GM12874 (cell line): Measurements from ENCODE around the gene KCTD17.

Experiments
- TF ChIP-seq, protein P1 (sequence below): IDR thresholded peaks from 2 replicates; pipeline ENCODE4 v1.5.1; 2011; ENCODE audit warnings: low read depth, mild to moderate bottlenecking, control low read depth, low read length, moderate library complexity; ENCODE audit not compliant: insufficient read depth

Gene KCTD17

DNA sequence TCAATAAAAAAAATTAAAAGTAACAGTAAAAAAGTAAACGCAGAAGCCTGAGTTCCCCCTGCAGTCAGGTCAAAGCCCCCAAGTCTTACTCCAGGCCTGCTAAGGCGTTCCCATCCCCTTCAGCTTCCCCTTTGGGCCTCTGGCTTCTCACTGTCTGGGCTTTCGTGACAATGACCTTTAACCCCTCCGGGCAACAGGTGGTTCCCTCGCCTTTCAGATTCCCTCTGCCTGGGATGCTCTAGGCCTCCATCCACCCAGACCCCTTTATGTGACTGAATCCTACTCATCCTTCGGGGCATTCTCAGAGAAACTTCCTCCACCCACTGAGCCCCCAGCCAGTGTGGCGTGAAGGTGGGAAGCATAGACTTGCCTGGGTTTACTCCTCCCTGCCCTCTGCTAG is 24.0 kb upstream of the KCTD17 start:
- TF ChIP-seq, protein P1, sequence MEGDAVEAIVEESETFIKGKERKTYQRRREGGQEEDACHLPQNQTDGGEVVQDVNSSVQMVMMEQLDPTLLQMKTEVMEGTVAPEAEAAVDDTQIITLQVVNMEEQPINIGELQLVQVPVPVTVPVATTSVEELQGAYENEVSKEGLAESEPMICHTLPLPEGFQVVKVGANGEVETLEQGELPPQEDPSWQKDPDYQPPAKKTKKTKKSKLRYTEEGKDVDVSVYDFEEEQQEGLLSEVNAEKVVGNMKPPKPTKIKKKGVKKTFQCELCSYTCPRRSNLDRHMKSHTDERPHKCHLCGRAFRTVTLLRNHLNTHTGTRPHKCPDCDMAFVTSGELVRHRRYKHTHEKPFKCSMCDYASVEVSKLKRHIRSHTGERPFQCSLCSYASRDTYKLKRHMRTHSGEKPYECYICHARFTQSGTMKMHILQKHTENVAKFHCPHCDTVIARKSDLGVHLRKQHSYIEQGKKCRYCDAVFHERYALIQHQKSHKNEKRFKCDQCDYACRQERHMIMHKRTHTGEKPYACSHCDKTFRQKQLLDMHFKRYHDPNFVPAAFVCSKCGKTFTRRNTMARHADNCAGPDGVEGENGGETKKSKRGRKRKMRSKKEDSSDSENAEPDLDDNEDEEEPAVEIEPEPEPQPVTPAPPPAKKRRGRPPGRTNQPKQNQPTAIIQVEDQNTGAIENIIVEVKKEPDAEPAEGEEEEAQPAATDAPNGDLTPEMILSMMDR, result no peak

DNA sequence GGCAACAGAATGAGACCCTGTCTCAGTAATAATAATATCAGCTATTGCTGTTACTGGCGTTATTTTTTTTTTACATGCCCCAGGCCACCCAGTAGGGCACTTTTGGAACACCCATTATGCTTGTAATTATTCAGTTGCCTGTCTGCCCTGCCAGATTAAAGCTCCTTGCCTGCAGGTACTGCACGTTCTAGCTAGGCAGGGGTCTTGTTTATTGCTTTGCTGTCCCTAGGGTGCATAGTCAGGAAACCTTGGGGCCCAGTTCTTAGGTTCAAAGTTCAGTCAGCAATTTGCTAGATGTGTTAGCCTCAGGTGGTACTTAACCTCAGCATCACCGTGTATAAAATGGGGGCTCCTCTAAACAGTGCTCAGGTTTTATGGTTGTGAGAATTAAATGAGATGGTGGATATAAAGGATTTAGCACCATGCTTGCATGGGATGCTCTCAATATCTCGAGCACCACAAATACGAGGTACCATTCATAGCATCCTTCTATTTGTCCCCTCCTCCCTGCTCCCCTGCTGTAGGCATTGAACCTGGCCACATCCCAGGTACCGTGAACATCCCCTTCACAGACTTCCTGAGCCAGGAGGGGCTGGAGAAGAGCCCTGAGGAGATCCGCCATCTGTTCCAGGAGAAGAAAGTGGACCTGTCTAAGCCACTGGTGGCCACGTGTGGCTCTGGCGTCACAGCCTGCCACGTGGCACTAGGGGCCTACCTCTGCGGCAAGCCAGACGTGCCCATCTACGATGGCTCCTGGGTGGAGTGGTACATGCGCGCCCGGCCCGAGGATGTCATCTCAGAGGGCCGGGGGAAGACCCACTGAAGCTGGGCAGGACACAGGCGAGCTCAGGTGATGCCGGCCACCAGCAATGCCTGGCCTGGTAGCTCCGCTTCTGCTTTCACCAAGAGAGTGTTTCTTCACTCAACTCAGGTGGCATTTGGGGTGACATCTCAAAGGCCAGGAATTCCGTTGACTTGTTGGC is 22.6 kb upstream of the KCTD17 start:
- TF ChIP-seq, protein P1, result no peak

DNA sequence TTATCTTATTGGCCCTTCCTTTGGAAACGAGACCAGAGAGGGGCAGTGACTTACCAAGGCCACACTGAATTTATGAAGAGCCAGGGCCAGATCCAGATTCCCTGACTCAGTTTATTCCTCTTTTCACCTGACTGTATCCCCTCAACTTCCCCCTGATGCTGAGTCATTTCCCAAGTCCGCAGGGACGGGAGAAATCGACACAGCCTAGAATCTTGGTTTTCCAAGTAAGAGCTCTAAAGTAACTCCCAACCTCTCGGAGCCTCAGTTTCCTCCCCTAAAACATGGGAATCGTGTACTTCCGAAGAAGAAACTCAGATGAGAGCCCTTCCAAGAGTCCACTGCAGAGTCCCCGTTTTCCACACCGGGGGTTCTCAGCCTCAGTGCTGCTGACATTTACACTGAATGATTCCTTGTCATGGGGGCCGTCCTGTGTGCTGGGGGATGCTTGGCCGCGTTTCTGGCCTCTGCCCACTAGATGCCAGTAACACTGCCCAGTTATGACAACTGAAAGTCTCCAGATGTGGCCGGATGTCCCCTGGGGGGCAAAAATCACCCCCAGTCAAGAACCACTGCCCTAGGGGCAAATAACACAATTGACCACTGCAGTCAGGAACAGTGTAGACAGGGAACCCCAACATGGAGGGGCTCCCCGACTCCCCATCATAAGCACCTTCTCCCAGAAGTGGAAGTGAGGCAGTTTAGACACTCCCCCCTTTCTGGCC is 20.8 kb upstream of the KCTD17 start:
- TF ChIP-seq, protein P1, result no peak

DNA sequence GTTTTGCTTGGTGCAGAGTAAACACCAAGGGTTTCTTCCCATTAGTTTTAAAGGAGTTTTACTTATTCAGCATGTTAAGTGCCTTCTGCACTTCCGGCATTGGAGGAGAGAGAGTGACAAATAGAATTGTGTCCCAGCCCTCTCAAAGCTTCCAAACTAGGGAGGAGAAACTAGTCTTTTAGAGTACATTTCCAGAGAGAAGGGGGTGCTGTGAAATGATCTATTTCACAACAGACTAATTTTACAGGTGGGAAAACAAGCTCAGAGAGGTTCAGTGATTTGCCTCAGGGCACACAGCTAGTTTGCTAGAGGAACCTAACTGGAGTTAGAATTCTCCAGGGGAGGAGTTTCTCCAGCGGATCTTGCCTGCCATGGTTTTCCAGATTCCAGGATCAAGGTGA is 19.4 kb upstream of the KCTD17 start:
- TF ChIP-seq, protein P1, result no peak

DNA sequence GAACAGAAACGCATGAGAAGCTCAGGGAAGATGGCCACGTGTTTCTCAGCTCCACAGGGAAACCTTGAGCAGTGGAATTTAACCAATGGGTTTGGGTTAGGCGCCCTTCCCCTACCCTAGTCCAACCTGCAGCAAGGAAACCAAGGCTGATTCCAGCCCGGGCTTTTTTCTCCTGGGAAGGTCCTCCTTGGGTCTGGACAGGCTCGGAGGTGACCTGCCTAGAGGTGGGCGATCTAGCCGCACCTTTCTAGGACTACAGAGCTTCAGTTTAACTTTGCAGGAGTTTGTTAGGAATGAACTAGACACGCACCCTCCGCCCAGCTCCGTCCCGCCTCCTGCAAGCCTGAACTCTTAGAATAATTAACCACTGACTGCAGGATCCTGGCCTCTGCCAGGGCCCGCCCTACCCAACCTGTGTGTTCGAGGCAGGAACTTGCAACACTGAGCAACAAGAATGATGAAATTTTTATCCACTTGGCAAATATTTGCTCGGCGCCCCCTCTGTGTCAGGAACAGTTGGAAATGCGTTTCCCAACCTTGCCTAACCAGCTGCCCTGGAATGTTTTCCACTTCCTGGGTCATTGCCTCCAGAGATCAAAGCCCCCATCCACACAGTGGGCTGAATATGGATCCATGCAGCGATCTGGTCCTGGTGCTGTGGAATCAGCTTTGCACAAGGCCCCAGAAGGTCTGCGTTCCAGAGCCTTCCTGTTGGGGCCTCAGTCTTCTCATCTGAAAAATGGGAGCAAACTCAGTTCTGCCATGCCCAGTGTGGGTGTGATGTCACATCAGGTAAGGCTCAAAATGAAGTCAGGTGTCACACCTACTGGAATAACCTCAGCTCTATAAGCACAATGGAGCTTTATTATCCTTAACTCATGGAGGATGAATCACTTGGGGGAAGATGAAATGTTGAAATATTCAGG is 18.7 kb upstream of the KCTD17 start:
- TF ChIP-seq, protein P1, result no peak

DNA sequence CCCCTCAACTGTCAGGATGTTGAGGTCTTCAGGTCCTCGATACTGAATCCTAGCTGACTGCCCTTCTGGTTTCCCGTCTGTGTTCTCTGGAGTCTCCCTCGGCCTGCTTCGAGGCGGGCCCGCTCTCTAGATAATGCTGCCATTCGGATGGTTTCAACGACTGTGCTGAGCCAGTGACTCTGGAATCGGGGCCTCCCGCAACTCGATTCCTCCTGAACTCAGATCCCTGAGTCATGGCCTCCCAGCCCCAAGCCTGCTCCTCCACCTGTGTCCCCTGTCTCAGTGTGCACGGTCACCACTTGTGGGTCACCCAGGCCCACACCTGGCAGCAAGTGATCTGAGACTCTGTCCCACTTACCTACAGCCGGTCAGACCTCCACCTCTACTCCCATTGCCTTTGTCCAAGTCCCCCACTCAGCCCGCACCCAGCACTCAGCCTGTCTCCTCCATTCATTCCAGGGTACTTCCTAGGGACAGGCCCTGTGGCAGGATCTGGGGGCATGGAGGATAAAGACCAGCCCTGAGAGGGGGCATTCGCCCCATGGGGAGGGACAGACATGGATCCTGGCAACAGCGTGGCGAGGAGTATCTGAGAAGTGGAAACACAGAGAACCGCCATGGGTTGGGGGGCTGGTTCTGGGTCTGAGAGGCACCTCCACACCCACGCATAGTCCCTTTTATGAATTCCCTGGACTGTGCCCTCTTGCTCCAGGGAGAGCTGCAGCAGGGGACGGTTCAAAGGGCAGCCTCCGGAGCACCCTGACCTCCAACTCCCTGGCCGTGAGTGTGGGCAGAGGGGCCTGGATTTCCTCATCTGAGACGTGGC is 17.7 kb upstream of the KCTD17 start:
- TF ChIP-seq, protein P1, result no peak
